ENCODE data around the gene MYL9. TPM values are rescaled to one million over a fixed set of nuclear protein-coding genes. Genes with fewer than 3 reads are reported as not detected.

The MYL9 gene
- total RNA-seq, 1 donor: 135 TPM

DNA sequence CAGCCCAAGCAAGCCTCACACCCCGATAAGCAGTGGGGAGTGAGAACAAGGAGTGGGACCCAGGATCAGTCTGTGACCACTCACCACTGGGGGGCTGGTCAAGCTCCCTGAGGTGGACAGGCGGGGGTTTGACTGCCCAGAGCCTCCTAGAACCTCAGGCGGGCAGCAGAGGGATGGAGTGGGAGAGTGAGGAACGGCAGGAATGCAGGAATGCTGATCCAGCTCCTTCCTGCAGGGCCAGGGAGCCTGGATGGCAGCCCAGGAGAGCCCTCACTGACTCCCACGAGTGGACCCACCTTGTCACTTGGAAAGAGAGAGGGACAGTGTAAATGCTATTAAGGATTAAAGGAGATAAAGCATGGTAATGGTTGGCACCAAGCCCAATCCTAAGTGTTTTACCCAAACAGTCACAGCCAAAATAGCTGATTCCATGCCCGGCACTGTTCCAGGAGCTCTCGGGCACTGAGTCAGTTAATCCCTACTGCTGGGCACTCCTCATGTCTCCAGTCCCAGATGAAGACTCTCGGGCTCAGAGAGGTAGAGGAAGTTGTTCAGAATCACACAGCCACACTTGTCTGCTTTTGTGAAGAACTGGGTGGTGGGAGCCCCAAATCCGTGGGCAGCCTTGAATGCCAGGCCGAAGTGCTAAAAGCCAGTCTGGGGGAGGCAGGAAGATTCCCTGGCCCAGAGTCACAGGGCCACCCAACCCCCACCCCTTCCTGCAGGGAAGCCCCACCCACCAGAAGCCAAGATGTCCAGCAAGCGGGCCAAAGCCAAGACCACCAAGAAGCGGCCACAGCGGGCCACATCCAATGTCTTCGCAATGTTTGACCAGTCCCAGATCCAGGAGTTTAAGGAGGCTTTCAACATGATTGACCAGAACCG lies 3.1 kb downstream of the MYL9 start:
- H3K9me3 ChIP-seq (ENCODE audit: low read depth, low read length): no peaks in the 10 kb centered on the region
- TF ChIP-seq, protein P1, sequence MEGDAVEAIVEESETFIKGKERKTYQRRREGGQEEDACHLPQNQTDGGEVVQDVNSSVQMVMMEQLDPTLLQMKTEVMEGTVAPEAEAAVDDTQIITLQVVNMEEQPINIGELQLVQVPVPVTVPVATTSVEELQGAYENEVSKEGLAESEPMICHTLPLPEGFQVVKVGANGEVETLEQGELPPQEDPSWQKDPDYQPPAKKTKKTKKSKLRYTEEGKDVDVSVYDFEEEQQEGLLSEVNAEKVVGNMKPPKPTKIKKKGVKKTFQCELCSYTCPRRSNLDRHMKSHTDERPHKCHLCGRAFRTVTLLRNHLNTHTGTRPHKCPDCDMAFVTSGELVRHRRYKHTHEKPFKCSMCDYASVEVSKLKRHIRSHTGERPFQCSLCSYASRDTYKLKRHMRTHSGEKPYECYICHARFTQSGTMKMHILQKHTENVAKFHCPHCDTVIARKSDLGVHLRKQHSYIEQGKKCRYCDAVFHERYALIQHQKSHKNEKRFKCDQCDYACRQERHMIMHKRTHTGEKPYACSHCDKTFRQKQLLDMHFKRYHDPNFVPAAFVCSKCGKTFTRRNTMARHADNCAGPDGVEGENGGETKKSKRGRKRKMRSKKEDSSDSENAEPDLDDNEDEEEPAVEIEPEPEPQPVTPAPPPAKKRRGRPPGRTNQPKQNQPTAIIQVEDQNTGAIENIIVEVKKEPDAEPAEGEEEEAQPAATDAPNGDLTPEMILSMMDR (IDR thresholded peaks at IDR 0.05; ENCODE audit: extremely low read depth, low read depth, low read length): peak; percentile 7
- H3K4me3 ChIP-seq (ENCODE audit: insufficient read depth, low read length): peak overlapping the region; percentile 99
- peak overlapping the region; percentile 94 for H3K4me2 ChIP-seq (ENCODE audit: insufficient read depth, low read length)
- peaks cover 57% of the 10 kb centered on the region for H3K79me2 ChIP-seq (ENCODE audit: insufficient read depth, low read length)
- peak; percentile 98 for DNase-seq (ENCODE audit: insufficient read length, low spot score, missing footprints)
- peaks cover 67% of the 10 kb centered on the region for H4K20me1 ChIP-seq (ENCODE audit: insufficient read depth, low read length)
- no peak overlapping the region for H2AFZ ChIP-seq (ENCODE audit: low read length)
- H3K27ac ChIP-seq (ENCODE audit: low read depth, low read length): peak overlapping the region; percentile 86
- peaks cover 49% of the 10 kb centered on the region for H3K36me3 ChIP-seq (ENCODE audit: insufficient read depth, low read length)
- no peaks in the 10 kb centered on the region for H3K27me3 ChIP-seq (ENCODE audit: insufficient read depth, low read length)
- H3K4me1 ChIP-seq (ENCODE audit: insufficient read depth, low read length): peaks cover 37% of the 10 kb centered on the region

DNA sequence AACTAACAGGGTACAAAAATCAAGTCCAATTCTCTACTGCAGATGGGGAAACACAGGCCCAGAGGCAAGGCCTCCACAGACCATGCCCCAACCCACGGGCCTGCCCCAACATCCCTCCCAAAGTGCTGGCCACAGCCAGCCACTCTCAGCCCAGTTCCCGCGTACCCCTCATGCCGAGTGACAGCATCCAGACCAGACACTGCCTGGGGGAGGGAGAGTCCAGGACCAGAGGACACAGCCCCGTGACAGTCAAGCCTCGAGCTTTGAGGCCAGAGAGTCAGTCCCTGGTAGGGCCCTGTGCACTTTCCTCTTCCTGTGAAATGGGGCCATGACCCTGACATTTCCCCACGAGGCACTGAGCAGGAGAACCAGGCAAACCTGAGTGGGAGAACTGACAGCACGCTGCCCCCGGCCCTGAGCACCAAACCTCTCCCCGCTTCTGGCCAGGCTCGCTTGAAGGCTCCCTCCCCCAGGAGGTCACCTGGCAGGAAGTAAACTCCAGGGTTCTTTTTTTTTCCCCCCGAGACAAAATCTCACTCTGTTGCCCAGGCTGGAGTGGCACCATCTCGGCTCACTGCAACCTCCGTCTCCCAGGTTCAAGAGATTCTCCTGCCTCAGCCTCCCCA lies 4.9 kb downstream of the MYL9 start:
- H3K9me3 ChIP-seq (ENCODE audit: low read depth, low read length): no peaks in the 10 kb centered on the region
- no peak overlapping the region for H3K4me3 ChIP-seq (ENCODE audit: insufficient read depth, low read length)
- H3K36me3 ChIP-seq (ENCODE audit: insufficient read depth, low read length): peaks cover 56% of the 10 kb centered on the region
- peaks cover 81% of the 10 kb centered on the region for H4K20me1 ChIP-seq (ENCODE audit: insufficient read depth, low read length)
- H3K27me3 ChIP-seq (ENCODE audit: insufficient read depth, low read length): no peaks in the 10 kb centered on the region
- no peak overlapping the region for H3K27ac ChIP-seq (ENCODE audit: low read depth, low read length)
- H3K4me2 ChIP-seq (ENCODE audit: insufficient read depth, low read length): no peak overlapping the region
- no peak overlapping the region for H2AFZ ChIP-seq (ENCODE audit: low read length)
- TF ChIP-seq, protein P1 (IDR thresholded peaks at IDR 0.05; ENCODE audit: extremely low read depth, low read depth, low read length): no peak
- H3K79me2 ChIP-seq (ENCODE audit: insufficient read depth, low read length): peaks cover 57% of the 10 kb centered on the region
- H3K4me1 ChIP-seq (ENCODE audit: insufficient read depth, low read length): peaks cover 28% of the 10 kb centered on the region
- no peak for DNase-seq (ENCODE audit: insufficient read length, low spot score, missing footprints)

DNA sequence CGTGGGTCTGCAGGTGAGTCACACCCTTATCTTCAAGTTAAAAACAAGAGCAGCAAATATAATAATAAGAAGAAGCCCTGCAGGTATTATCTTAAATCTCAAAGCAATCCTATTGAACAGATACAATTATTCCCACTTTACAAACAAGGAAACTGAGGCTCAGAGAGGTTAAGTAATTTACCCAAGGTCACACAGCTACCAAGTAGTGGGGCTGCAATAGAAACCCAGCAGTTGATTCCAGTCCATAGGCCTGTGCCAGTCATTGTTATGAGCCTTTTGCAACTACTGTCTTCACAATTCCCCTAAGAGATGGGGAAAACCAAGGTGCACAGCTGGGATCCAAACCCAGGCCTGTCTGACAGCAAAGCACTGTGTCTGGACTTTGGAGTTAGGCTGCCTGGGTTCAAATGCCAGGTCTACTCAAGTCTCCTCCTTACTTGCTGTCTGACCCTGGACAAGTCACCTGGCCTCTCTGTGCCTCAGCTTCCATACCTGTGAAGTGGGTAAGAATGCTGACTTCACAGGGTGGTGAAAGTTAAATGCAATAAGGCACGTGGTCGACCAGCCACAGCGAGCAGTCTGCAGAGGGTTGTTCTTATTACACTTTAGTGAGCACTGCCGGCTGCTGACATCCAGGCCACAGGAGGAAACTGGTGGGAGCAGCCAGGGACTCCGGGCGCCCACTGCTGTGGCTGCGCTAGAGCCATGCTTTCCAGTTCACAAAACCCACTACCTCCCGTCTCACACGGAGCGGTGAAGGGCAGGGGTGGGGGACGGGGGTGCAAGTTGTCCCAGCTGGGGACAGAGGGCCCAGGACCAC lies 6.1 kb downstream of the MYL9 start:
- peaks cover 56% of the 10 kb centered on the region for H3K36me3 ChIP-seq (ENCODE audit: insufficient read depth, low read length)
- H3K4me1 ChIP-seq (ENCODE audit: insufficient read depth, low read length): peaks cover 25% of the 10 kb centered on the region
- no peak overlapping the region for H2AFZ ChIP-seq (ENCODE audit: low read length)
- no peaks in the 10 kb centered on the region for H3K27me3 ChIP-seq (ENCODE audit: insufficient read depth, low read length)
- TF ChIP-seq, protein P1 (IDR thresholded peaks at IDR 0.05; ENCODE audit: extremely low read depth, low read depth, low read length): no peak
- H3K27ac ChIP-seq (ENCODE audit: low read depth, low read length): no peak overlapping the region
- H4K20me1 ChIP-seq (ENCODE audit: insufficient read depth, low read length): peaks cover 74% of the 10 kb centered on the region
- DNase-seq (ENCODE audit: insufficient read length, low spot score, missing footprints): no peak
- H3K9me3 ChIP-seq (ENCODE audit: low read depth, low read length): no peaks in the 10 kb centered on the region
- peaks cover 46% of the 10 kb centered on the region for H3K79me2 ChIP-seq (ENCODE audit: insufficient read depth, low read length)
- H3K4me2 ChIP-seq (ENCODE audit: insufficient read depth, low read length): no peak overlapping the region
- H3K4me3 ChIP-seq (ENCODE audit: insufficient read depth, low read length): no peak overlapping the region
